ENCODE results near the gene TMEM59L.

The TMEM59L gene

GRCh38 chr19:18603255-18603957 is 9.3 kb upstream of the TMEM59L start:
- TF ChIP-seq CTCF (conservative IDR thresholded peaks at IDR 0.05; ENCODE audit: low read depth, low read length): peak; percentile 47
- peak overlapping the region; percentile 12 for H3K4me3 ChIP-seq (ENCODE audit: low read length)
- no peak for DNase-seq (ENCODE audit: low read depth)

GRCh38 chr19:18603958-18604819 is 8.5 kb upstream of the TMEM59L start:
- no peak for TF ChIP-seq CTCF (conservative IDR thresholded peaks at IDR 0.05; ENCODE audit: low read depth, low read length)
- no peak overlapping the region for H3K4me3 ChIP-seq (ENCODE audit: low read length)
- DNase-seq (ENCODE audit: low read depth): no peak

GRCh38 chr19:18604820-18605159 is 7.9 kb upstream of the TMEM59L start:
- no peak for DNase-seq (ENCODE audit: low read depth)
- no peak overlapping the region for H3K4me3 ChIP-seq (ENCODE audit: low read length)
- no peak for TF ChIP-seq CTCF (conservative IDR thresholded peaks at IDR 0.05; ENCODE audit: low read depth, low read length)

GRCh38 chr19:18605196-18605545 is 7.5 kb upstream of the TMEM59L start:
- no peak overlapping the region for H3K4me3 ChIP-seq (ENCODE audit: low read length)
- no peak for TF ChIP-seq CTCF (conservative IDR thresholded peaks at IDR 0.05; ENCODE audit: low read depth, low read length)
- DNase-seq (ENCODE audit: low read depth): no peak

- H3K4me3 ChIP-seq (ENCODE audit: low read length): no peak overlapping the region
- no peak for DNase-seq (ENCODE audit: low read depth)
- TF ChIP-seq CTCF (conservative IDR thresholded peaks at IDR 0.05; ENCODE audit: low read depth, low read length): no peak
Measured at GRCh38 chr19:18605546-18606280, 7.0 kb upstream of the TMEM59L start.

GRCh38 chr19:18606281-18607225 is 6.1 kb upstream of the TMEM59L start, which contains the start of gene CRLF1:
Gene CRLF1 (minus strand): TSS chr19:18606799. CDS start chr19:18606656, 143 bp downstream.
- no peak within 1 kb of the TSS for H3K4me3 ChIP-seq (ENCODE audit: low read length)
- no peak for DNase-seq (ENCODE audit: low read depth)

More at GRCh38 chr19:18606281-18607225, 6.1 kb upstream of the TMEM59L start, which contains the start of gene CRLF1:
- TF ChIP-seq CTCF (conservative IDR thresholded peaks at IDR 0.05; ENCODE audit: low read depth, low read length): no peak

Data from retinal pigment epithelial cell (primary cell).